GM12801 (cell line): ENCODE measurements around the gene FYB1.

Experiments
- TF ChIP-seq, protein P1 (sequence below): IDR thresholded peaks from one replicate; pipeline ENCODE4 v1.5.1; 2011; ENCODE audit warnings: control low read depth; ENCODE audit not compliant: insufficient read length; ENCODE audit errors: extremely low read depth

FYB1 gene

DNA sequence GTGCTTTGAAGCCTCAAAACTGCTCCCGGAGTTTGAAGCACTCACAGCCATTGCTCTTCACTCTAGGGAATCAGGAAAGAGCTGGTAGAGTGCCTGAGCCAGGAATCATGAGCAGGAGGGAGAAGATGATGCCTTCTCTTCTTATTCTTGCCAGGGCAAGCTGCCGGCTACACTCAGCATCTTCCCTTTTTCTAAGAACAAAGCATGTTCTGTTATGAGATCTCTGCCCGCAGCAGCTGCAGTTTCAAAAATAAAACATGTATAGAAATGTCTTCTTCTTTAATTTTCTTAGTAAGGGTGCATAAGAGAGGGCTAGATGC is 87.3 kb downstream of the FYB1 start:
- TF ChIP-seq, protein P1, sequence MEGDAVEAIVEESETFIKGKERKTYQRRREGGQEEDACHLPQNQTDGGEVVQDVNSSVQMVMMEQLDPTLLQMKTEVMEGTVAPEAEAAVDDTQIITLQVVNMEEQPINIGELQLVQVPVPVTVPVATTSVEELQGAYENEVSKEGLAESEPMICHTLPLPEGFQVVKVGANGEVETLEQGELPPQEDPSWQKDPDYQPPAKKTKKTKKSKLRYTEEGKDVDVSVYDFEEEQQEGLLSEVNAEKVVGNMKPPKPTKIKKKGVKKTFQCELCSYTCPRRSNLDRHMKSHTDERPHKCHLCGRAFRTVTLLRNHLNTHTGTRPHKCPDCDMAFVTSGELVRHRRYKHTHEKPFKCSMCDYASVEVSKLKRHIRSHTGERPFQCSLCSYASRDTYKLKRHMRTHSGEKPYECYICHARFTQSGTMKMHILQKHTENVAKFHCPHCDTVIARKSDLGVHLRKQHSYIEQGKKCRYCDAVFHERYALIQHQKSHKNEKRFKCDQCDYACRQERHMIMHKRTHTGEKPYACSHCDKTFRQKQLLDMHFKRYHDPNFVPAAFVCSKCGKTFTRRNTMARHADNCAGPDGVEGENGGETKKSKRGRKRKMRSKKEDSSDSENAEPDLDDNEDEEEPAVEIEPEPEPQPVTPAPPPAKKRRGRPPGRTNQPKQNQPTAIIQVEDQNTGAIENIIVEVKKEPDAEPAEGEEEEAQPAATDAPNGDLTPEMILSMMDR = no peak

DNA sequence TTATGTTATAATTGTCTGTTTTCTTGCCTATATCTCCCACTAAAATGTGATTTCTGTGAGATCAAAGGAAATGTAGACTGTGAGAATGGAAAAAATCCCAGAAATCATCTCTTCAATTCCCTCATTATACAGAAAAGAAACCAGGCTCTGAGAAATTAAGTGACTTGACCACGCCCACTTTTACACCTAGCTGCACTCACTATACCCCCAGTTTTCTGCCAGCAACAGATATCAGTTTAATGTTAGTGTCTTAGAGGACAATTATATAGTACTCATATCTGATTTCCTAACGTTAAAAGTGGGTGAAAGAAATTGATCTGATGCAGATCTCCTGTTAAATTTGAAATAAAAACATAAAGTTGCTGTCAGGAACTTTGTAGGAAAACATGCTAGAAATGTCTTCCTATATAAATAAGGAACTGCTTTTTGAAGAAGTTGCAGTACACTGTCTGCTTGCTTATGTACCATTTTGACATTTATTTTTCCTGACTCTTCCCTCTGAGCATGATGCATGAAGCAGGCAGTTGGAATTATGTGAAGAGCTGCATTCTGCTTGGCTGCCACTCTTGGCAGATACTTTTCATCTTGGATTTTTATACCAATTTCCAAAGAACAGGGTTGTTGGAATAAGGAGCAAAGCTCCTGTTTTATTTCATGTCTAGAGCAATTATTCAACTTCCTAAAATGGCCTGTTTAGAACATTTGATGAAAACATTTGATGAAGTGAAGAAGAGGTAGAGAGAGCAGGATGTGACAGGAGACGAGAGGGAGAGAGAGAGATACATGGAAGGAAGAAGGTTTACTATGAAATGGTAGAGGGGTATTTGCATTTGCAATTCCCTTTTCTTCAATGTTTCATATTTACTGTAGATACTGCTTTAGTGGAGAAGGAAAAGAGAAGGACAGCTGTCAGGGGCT is 87.9 kb downstream of the FYB1 start:
- TF ChIP-seq, protein P1 = no peak

DNA sequence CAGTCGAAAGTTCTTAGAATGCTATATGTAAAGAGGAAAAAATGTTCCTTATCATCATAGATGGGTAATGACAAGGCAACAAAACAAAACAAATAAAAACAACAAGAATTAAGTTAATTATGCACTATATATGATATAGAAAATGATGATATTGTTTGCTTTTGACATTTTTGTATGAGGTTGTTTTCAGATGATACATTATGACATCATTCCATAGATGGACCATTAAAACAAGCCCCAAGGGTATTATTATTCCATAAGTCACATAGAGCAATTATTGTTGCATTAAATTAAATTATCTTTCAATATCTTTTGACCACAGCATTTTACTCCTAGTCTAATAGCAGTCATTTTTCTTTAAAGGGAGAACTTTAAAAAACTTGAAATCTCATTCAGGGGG is 88.6 kb downstream of the FYB1 start:
- TF ChIP-seq, protein P1 = no peak

DNA sequence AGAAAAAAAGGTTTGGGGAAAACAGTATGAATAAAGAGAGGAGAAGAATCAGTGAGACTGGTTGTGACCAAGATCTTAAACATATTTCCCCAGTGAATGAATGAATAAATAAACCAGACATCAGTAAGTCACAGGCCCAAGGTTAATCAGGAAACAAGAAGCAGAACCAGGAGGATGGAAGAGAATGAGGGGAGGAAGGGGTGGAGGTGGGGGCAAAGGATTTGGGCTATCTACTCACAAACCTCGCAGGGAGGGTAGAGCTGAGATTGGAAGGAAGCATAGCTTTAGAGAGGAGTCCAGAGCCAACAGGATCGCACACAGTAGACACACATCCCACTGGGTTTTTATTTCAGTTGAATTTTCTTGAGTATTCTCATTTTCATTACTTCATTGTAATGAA is 97.4 kb downstream of the FYB1 start:
- TF ChIP-seq, protein P1 = no peak

DNA sequence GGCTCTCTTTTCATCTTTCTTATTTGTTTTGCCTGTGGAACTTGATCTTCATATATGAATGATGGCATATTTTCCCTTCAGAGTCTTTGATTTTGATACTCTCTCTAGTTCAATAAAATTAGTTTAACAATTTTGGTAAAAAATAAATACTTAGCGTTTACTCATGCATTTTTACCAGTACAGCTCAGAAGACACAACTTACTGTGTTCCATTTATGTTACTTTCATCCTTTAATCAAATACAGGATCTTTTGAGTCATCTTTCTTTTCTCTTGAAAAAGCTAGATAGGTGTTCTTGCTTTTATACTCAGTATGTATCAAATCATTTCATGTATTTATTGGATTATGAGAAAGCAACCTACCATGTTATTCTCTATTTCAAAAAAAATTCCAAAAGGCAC is 98.0 kb downstream of the FYB1 start:
- TF ChIP-seq, protein P1 = no peak

DNA sequence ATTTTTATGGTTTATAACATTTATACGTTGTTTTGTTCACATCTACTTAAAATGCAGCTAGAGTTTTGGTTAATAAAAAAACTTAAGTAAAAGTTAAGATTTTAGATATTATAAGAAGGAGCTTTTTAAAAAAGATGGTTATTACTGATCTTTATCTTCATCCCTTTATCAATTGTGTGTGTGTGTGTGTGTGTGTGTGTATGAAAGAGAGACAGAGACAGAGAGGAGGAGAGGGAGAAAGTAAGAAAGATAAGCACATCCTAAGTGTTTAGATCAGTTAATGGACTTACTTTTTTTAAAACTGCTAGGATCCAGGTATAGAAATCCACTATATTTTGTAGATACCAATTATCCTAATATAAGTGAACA is 99.3 kb downstream of the FYB1 start:
- TF ChIP-seq, protein P1 = no peak

DNA sequence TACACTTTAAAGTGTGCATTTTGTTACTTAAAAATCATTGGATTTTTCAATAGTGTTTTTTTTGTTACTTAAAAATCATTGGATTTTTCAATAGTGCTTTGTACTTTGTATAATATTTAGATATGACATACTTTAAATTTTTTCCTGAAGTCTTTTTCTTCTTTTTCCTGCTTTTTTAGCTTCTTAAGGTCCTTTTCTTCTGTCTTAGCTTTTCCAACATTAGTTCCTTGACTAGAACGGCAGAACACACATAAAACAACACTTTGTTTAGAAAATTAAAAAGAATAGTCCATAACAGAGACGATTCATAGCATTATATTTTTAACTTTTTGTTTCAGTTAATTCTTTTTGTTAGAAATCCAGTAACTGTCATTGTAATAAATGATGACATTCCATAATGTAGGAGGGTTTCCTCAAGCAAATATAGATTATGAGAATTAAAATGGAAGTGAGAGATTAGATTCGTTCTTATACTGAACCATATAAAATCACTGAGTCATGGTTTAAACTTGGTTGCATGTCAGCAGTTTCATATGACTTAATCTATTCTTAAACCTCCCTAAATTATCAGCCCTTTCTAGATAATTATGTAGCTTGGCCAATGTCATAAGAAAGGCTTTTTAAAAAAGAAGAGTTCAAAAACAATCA is 99.8 kb downstream of the FYB1 start:
- TF ChIP-seq, protein P1 = no peak
